ENCODE results near the gene SLC25A30.
"Not testable (repeated sequence)": the region's sequence is repeated elsewhere in the genome, so short reads cannot be mapped to it uniquely, and the experiment has no call there.

SLC25A30 gene

DNA sequence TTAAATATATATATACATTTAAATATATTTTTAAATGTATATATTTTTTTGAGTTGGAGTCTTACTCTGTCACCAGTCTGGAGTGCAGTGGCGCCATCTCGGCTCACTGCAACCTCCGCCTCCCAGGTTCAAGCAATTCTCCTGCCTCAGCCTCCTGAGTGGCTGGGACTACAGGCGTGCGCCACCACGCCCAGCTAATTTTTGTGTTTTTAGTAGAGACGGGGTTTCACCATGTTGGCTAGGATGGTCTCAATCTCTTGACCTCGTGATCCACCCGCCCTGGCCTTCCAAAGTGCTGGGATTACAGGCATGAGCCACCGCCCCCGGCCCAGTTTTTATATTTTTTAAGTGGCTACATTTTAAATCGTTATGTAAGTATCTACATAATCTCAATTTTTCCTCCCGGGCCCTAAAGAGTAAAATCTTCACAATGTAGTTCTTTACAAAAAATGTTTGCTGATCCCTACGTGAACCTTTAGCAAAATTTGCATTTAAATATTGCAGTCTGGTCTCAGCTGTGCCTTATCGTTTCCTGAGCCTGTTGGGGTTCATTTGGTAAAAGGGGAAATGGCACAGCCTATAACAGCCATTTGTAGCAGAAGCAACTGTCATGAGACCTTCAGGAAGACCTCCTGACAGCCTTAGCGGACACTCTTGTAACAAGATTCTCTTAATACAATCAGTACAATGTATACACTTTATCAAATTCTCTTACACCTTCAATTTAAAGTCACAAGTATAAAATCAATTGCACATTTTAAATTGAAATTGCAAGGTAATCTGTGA, 8.1 kb upstream of the SLC25A30 start:
- not testable (repeated sequence) for DNase-seq

DNA sequence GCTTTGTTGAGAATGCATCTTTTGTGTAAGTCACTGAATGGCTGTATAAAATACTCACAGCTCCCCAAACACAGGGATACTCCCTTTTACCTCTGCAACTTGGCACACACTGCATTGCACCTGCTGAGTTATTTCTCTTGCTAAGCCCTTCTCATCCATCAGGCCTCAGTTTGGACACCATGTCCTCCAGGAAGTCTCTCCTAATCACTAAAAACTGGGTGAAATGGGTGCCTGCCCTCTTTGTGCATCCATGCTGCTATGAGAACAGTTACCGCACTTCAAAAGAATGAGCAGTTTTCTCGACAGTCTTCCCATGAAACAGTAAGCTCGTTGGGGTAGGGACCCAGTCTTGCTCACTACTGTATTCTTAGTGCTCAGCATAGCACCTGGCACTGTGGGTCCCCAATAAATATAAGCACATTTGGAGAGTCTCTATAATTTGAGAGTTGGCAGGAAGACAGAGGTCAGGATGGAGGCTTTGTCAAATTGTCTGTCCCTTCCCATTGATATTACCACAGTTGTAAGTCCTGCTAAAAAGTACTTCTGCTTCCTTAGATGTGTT, 4.6 kb upstream of the SLC25A30 start:
- no peak for DNase-seq

DNA sequence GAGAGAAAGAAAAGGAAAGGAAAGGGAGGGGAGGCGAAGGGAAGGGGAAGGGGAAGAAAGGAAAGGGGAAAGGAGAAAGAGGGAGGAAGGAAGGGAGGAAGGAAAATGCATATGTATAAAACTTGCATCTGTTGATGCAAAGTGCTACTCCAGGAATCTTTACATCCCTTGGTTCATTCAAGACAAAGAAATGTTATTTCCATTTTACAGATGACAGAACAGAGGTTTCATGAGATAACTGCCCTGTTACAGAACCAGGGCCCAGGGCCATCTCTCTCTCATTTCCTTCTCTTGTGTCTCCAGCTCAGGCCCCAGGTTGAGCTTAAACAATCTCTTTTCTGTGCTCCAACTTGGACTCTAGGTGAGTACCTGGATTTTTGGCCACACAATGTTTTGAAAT, 1.8 kb upstream of the SLC25A30 start:
- DNase-seq, result no peak

DNA sequence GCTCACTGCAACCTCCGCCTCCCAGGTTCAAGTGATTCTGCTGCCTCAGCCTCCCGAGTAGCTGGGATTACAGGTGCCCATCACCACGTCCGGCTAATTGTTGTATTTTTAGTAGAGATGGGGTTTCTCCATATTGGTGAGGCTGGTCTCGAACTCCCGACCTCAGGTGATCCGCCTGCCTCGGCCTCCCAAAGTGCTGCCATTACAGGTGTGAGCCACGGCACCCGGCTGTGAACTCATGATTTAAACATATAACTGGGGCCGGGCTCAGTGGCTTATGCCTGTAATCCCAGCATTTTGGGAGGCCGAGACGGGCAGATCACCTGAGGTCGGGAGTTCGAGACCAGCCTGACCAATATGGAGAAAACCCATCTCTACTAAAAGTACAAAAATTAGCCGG, 1.2 kb upstream of the SLC25A30 start:
- DNase-seq, result not testable (repeated sequence)

DNA sequence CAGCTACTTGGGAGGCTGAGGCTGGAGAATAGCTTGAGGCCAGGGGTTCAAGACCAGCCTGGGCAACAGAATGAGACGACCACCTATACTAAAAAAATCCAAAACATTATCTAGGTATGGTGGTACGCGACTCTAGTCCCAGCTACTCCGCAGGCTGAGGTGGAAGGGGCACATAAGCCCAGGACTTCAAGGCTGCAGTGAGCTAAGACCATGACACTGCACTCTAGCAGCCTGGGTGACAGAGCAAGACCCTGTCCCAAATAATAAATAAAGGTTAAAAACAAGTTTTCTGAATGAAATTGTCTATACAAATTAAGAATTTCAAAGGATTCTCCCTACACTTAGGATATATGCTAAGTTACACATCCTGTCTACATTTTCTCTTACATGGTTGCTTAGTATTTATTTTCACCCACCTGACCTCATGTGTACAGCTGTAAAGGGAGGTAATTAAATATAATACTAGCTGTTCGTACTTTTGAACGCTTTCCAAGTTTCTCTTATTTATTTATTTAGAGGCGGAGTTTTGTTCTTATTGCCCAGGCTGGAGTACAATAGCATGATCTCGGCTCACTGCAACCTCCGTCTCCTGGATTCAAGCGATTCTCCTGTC, 1.6 kb downstream of the SLC25A30 start:
- peak; percentile 48 for DNase-seq

DNA sequence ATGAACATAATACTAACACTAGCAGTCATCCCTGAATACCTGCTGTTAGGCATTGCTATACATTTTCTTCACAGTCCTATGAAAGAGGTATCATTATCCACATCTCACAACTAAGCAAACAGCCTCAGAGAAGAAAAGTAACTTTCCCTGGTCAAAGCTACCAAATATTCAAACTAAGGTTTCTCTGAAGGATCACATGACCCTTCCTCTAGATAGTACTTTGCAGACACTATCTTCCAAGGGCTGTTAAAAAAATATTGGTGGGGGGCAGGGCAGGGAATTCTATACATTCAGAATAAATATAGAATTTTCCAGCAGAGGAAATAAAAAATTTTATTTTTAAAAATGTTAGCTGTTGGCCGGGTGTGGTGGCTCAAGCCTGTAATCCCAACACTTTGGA, 3.1 kb downstream of the SLC25A30 start:
- no peak for DNase-seq

DNA sequence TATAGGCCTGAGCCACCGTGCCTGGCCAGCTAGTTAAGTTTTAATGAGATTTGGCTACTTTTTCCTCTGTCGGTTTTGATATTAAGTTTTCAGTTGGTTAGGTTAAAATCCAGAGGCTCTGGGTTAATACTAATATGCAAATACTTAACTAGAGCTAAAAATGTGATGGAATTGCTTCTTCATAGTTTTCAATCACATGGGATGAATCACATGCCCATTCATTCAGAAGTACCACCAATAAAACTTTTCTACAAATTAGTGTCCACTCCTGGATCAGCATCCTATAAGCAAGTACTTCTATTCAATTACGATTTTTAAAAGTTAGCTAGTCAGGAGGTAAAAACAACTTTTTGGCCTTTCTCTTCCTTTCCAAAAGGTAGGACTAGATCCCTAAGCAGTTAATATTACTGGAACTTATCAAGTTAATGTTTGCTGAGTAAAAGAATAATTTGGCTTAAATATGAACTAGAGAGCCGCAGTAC, 4.3 kb downstream of the SLC25A30 start:
- no peak for DNase-seq

DNA sequence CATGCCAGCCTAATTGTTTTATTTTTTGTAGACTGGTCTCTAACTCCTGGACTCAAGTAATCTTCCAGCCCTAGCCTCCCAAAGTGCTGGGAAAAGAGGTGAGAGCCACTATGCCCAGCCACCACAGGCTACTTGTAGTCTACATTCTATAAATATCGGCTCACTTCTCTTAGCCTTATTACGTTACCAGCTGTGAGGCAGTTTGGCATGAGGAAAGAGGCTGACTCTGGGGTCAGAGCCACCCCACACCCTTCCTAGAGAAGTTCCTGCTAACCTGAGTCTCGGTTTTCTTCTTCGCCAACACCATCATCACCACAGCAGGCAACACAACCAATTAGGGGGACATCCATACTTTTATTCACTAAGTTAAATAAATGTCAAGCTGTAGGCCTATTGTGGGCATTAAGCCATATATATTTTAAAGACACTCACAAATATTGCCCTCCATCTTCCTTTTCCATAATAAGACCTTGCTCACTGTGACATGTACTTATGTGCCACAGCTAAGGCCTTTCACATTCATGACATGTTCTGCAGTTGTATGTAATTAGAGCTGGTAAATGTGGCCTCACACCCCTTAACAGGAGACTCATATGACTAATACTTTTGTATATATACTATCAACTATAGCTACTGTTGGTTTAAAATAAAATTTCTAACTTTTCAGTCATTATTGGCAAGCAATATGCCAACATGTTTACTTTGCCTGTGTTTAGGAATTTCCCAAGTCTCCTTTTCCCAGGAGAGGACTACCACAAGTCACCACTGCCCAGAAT, 5.7 kb downstream of the SLC25A30 start:
- DNase-seq, result no peak

DNA sequence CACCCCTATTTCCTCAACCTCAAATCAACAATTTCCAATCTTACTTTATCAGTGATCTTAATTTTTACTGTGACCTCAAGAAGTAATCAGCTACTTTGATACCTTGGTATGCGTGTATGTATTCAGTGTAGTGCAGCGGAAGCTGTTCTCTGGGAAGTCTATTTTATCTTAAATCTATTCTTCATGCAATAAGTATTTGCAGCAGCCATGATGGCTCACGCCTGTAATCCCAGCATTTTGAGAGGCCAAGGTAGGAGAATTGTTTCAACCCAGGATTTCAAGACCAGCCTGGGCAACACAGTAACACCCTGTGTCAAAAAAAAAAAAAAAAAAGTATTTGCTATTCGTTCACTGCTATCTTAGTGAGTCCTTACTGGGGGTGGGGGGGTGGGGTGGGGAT, 6.5 kb downstream of the SLC25A30 start:
- no peak for DNase-seq

DNA sequence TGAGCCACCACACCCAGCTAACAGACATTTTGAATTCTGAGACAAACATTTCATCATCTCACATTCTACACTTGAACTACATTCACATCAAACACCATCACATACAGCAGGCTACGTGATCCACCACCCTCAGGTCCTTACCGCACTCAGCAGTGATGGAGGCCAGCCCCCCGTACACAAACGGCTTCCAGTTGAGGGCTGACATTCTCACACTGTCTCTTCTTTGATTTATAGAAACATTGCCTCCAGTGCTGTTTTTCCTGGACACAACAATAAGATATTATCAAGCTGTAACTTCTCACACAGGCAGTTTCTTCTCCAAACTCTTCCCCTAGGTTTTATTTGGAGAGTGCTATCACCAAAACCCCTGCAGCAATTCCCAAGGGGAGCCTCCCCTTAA, 7.0 kb downstream of the SLC25A30 start:
- DNase-seq, result no peak

DNA sequence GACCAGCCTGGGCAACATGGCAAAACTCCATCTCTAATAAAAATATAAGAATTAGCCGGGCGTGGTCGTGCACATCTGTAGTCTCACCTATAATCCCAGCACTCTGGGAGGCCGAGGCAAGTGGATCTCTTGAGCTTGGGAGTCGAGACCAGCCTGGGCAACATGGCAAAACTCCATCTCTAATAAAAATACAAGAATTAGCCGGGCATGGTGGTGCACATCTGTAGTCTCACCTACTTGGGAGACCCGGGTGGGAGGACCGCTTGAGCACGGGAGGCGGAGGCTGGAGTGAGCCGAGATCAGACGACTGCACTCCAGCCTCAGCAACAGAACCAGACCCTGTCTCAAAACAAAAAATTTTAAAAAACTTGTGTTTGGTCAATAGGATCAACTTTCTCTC, 7.7 kb downstream of the SLC25A30 start:
- DNase-seq, result no peak

DNA sequence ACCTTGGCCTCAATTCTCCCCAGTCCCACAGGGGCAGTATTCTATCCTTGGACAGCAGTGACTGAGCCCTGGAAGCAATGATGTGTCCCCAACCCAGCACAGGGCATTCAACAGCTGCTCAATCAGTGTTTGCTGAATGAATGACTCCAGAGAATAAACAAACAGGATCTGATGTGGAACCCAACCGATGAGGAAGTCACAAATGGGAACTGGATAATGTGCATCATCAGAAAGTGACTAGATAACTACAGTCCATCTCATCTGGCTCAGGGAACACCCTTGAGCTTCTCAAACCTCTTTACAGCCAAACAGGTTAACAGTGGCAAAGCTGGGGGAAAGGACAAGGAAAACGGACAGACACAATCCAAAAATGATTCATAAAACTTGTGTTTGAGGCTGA, 8.2 kb downstream of the SLC25A30 start:
- DNase-seq, result no peak

DNA sequence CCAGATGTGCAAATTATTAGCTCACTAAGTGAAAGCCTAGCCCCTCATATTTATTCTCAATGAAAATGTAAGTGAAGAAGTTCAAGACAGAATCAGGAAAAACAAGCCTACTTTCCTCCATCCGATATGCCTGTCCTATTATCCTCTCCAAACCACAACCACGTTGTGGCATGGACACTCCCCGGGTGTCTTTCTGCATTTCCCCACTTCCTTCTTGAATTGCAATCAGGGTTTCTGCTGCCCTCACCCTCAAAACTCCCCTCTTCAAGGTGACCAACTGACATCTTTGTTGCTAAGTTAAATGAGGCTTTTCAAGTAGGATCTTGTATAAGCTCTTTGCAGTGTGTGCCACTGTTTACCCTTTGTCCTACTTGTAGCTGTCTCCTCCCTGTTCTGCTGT, 11.8 kb downstream of the SLC25A30 start:
- no peak for DNase-seq

DNA sequence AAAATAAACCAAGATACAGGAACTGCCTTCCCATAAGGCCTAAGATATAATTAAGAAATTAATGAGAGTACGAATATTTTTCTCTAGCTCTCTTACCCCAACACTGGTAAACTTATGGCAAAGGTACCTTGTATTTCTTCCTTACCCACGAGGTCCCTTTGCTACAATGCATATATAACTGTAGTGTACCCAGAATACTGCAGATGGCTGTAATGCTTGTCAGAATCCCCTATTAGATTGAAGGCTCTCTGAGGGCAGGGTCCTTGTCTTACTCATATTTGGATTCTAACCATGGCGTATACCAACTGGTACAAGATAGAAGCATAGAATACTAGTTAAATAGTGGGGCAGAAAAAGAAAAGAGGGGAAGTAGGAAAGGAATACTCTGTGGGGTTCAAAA, 15.1 kb downstream of the SLC25A30 start:
- DNase-seq, result no peak

DNA sequence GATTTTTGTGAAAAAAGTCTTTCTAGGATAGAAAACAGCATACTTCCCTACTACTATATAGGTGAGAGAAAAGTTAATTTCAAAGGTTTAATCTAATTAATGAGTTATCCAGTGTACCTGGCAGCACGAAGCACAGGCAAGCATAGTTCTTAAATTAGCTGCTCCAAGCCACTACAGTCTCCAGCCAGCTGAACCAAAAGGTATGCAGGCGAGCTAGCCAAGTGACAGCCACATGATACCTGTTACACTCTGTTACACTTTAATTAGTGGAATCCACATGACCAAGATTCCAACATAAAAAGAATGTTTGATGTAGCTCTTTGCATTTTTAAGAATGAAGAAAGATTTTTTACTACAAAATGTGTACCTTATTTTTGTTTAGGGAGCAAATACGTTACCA, 15.5 kb downstream of the SLC25A30 start:
- no peak for DNase-seq

DNA sequence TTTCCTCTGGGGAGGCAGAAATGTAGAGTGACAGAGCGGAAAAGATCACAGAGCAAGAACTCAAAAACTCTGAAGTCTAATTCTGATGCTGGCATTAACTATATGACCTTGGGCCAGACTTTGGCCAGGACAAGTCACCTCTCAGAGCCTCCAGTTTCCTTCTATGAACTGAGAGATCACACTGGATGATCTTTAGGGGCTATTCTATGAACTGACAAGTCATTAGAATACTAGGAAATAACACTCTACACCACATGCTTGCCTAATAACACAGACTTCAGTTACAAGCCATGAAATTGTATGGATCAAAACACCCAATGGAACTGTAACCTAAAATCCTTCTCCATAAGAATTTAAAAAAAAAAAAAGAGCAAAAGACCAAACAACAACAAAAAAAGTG, 16.9 kb downstream of the SLC25A30 start:
- DNase-seq, result no peak

DNA sequence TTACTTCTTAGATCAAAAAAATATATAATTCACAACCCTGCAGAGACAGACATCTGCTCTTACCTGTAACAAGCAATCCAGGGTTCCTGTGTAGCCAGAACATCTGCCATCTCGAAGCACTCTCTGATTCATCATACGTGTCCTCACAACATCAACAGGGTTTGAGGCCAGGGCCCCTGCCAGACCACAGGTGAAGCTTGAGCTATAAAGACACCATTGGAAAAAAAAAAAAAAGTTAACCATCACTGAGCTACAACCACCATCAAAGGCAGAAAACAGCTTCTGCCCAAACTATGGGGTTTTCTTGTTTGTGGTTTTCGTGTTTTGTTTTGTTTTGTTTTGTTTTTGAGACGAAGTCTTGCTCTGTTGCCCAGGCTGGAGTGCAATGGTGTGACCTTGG, 19.3 kb downstream of the SLC25A30 start:
- DNase-seq, result no peak

DNA sequence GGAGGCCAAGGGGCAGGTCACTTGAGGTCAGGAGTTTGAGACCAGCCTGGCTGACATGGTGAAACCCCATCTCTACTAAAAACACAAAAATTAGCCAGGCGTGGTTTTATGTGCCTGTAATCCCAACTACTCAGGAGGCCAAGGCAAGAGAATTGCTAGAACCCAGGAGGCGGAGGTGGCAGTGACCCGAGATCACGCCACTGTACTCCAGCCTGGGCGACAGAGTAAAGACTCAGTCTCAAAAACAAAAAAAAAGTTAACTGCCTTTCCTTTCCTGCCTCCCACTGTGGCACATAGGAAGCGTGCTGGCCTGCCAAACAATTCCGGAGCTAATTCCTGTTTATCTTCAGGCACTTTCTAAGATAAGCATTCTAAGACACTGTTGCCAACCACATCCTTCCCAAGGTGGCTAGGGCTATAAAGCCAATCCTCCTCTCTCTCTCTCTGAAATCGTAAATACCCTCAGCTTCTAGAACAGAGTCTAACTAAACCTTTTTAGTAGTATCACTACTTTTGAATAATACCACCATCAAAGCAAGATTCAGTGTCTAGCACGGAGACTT, 21.6 kb downstream of the SLC25A30 start:
- no peak for DNase-seq

DNA sequence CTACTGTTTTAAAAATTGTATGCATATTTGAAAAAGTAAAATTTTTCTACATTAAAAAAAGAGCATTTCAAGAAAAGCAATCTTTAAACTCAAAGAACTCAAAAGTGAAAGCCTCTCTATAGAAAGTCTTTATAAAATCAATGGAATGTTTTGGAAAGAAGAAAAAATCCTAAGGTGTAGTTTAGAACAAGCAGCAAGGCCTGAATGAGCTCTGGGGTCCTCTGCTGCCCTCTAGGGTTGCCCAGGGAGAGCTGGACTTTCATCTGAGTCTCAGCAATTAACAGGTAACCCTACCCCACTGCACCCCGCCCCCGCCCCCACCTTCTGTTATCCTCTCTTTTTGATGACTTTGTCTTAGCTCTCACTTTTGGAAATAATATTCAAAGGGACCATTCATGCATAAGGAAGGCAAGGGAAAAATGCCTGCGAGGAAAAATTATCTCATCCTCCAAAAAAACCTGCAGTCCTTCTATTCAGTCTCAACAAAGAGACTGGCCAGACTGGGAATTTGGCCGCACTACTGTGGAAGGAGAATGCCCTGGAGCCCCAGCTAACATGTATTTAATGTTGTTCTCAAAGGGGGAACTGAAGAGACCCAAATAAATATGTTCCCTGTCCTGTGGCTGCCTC, 24.1 kb downstream of the SLC25A30 start:
- peak; percentile 29 for DNase-seq

DNA sequence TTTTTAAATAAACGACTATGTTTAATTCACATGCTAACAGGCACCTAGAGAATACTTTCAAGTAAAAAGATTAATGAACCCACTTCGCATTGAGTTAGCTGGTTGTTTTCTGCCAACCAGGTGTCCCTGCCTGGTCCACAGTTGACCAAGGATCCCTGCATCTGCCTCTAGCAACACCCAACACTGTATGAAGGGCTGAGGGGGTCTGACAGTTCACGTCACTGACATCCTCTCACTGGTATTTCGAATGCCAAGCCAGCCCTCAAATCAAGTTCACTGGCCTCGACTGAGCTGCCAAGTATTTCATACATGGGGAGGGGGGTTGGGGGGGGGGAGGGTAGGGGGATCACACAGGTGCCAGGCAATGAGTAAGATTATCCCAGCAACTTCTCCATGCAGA, 25.4 kb downstream of the SLC25A30 start:
- no peak for DNase-seq

DNA sequence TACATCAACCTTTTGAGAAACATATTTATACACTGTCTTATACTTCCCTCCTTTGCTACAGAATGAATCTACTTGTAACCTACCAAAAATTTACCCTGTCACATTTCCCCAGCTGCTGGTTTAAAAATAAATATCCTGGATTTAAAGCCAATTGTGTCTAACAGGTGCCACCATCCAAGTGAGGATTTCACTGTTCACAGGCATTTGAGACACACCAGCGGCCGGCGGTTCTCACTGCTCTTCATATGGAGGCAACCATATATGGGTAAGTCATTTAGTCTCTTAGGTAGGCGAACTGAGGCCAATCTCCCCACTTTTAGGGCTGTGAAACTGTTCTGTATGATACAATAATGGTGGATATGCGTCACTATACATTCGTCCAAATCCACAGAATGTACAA, 26.2 kb downstream of the SLC25A30 start:
- no peak for DNase-seq

DNA sequence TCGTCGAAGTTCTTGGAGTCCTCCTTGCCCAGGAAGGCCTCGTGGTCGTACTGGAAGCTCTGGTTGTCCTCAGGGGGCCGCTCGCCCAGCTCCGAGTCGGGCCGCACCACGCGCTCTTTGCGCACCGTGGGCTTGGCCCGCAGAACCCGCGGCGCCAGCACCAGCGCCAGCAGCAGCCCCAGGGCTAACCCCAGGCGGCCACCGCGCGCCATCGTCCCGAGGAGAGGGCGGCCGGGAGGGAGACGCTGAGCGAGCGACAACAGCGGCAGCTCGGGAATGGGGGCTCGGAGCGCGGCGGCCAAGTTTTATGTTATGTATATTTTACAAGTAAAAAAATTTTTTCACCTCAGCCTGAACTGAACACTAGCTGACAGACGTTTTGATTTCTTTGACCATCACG, 27.0 kb downstream of the SLC25A30 start:
- not testable (repeated sequence) for DNase-seq

DNA sequence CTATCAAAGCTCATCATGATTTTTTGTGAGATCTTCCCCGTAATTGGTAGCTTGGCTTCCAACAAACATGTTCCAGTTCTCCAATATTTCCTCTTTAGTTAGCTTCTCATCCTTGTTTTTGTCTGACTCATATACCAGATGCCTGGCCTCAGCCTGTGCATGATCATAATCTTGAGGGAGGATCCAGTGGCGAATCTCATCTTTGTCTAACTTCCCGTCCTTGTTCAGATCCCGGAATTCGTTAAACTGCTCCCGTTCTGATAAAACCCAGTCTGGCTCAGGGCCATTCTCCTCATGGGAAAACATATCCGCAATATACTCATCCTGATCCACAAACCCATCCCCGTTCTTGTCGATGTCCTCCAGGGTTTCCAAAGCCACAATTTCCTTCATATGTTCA, 27.8 kb downstream of the SLC25A30 start:
- not testable (repeated sequence) for DNase-seq

Data from NCI-H1105 treated with DMSO at 0.1 percent for 48 hours (cell line).